Osteocyte (in vitro differentiated cells): Measurements from ENCODE around the gene PLCB1. TPM values are rescaled to one million over a fixed set of nuclear protein-coding genes. Genes with fewer than 3 reads are reported as not detected.

Experiments used
- DNase-seq: peaks from one replicate; pipeline ENCODE4 v3.0.0; 2021; ENCODE audit warnings: mixed read lengths; ENCODE audit not compliant: unreplicated experiment; ENCODE audit errors: extremely low spot score
- H3K27ac Mint-ChIP-seq: one replicate; pipeline ENCODE4 v1.8.0; 2021; ENCODE audit warnings: mild to moderate bottlenecking, mixed read lengths; ENCODE audit not compliant: unreplicated experiment
- H3K27me3 Mint-ChIP-seq: one replicate; pipeline ENCODE4 v1.8.0; 2021; ENCODE audit warnings: mixed read lengths; ENCODE audit not compliant: unreplicated experiment
- H3K36me3 Mint-ChIP-seq: one replicate; pipeline ENCODE4 v1.8.0; 2021; ENCODE audit warnings: mixed read lengths; ENCODE audit not compliant: unreplicated experiment
- H3K4me1 Mint-ChIP-seq: one replicate; pipeline ENCODE4 v1.8.0; 2021; ENCODE audit warnings: mixed read lengths; ENCODE audit not compliant: unreplicated experiment
- H3K4me3 Mint-ChIP-seq: one replicate; pipeline ENCODE4 v1.8.0; 2021; ENCODE audit warnings: mild to moderate bottlenecking, moderate library complexity, mixed read lengths; ENCODE audit not compliant: unreplicated experiment
- H3K9me3 Mint-ChIP-seq: one replicate; pipeline ENCODE4 v1.8.0; 2021; ENCODE audit warnings: mixed read lengths; ENCODE audit not compliant: unreplicated experiment
- total RNA-seq: library from RNA; stranded (reverse); gene quantifications from 2 replicates; pipeline ENCODE4 v1.2.1, GENCODE V29; 2021
- TF ChIP-seq, protein P1 (sequence below): fragments of 200-600 bp; sonication (generic); IDR thresholded peaks from 2 replicates; pipeline ENCODE4 v1.5.0; 2021; ENCODE audit warnings: antibody characterized with exemption, mild to moderate bottlenecking, moderate library complexity

PLCB1 gene
- total RNA-seq, 1 donor from 2014 or later = 33.3 TPM

GRCh38 chr20:8834851-8835250 lies 702.8 kb downstream of the PLCB1 start:
- H3K4me1 Mint-ChIP-seq = peaks cover 9% of the 10 kb centered on the region
- no peak overlapping the region for H3K27ac Mint-ChIP-seq
- H3K27me3 Mint-ChIP-seq = no peaks in the 10 kb centered on the region
- TF ChIP-seq, protein P1, sequence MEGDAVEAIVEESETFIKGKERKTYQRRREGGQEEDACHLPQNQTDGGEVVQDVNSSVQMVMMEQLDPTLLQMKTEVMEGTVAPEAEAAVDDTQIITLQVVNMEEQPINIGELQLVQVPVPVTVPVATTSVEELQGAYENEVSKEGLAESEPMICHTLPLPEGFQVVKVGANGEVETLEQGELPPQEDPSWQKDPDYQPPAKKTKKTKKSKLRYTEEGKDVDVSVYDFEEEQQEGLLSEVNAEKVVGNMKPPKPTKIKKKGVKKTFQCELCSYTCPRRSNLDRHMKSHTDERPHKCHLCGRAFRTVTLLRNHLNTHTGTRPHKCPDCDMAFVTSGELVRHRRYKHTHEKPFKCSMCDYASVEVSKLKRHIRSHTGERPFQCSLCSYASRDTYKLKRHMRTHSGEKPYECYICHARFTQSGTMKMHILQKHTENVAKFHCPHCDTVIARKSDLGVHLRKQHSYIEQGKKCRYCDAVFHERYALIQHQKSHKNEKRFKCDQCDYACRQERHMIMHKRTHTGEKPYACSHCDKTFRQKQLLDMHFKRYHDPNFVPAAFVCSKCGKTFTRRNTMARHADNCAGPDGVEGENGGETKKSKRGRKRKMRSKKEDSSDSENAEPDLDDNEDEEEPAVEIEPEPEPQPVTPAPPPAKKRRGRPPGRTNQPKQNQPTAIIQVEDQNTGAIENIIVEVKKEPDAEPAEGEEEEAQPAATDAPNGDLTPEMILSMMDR = no peak
- H3K9me3 Mint-ChIP-seq = peaks cover 6% of the 10 kb centered on the region
- no peak overlapping the region for H3K4me3 Mint-ChIP-seq
- DNase-seq = no peak
- peaks cover 6% of the 10 kb centered on the region for H3K36me3 Mint-ChIP-seq

DNA sequence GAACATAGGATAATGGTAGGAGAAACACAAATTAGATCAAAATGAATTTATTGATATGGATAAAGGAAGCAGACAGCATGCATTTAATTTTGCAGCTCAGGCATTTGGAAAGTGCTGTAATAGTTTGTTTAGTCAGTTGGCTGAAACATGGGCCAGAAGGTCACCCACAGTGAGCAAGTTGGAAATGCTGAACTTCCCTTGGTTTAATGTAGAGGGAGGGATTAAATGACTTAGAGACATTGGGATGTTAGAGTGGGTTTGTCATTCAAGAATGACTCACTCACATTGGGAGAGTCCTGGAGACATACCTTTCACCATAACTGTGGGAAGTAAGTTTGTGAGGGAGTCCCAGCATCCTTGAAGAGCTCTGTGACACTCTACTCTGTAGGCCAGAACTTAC lies 705.3 kb downstream of the PLCB1 start:
- Mint-ChIP-seq H3K27ac (no peak overlapping the region), H3K4me1 (peaks cover 9% of the 10 kb centered on the region), H3K4me3 (no peak overlapping the region), H3K36me3 (peaks cover 6% of the 10 kb centered on the region), H3K27me3 (no peaks in the 10 kb centered on the region), H3K9me3 (peaks cover 6% of the 10 kb centered on the region)
- no peak for DNase-seq
- TF ChIP-seq, protein P1 = no peak

DNA sequence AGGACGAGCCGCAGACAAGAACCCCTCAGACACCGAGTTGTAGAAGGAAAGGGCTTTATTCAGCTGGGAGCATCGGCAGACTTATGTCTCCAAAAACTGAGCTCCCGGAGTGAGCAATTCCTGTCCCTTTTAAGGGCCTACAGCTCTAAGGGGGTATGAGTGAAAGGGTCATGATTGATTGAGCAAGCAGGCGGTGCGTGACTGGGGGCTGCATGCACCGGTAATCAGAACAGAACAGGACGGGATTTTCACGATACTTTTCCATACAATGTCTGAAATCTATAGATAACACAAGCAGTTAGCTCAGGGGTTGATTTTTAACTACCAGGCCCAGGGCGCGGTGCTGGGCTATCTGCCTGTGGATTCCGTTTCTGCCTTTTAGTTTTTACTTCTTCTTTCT lies 710.5 kb downstream of the PLCB1 start:
- Mint-ChIP-seq H3K4me3 (no peak overlapping the region), H3K4me1 (peaks cover 2% of the 10 kb centered on the region), H3K27me3 (no peaks in the 10 kb centered on the region), H3K9me3 (no peaks in the 10 kb centered on the region), H3K27ac (no peak overlapping the region), H3K36me3 (no peaks in the 10 kb centered on the region)
- TF ChIP-seq, protein P1 = no peak
- DNase-seq = no peak

DNA sequence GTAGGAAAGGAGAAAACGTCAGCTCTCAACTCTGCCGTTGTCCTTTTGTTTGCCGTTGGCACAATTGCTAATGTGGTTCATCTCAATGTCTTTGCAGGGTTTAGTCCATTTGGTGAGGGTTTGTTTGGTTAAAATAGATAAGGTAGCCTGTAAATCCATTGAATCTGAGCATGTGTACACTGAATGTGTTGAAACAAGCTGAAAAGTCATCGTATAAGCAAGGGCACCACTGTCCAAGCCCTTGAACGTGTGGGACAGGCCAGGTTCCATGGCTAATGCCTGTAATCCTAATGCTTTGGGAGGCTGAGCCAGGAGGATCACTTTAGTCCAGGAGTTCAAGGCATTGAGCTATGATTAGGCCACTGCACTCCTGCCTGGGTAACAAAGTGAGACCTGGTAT lies 712.1 kb downstream of the PLCB1 start:
- no peak for DNase-seq
- TF ChIP-seq, protein P1 = no peak
- no peaks in the 10 kb centered on the region for H3K4me1 Mint-ChIP-seq
- H3K4me3 Mint-ChIP-seq = no peak overlapping the region
- H3K27me3 Mint-ChIP-seq = no peaks in the 10 kb centered on the region
- H3K27ac Mint-ChIP-seq = no peak overlapping the region
- H3K36me3 Mint-ChIP-seq = no peaks in the 10 kb centered on the region
- no peaks in the 10 kb centered on the region for H3K9me3 Mint-ChIP-seq

DNA sequence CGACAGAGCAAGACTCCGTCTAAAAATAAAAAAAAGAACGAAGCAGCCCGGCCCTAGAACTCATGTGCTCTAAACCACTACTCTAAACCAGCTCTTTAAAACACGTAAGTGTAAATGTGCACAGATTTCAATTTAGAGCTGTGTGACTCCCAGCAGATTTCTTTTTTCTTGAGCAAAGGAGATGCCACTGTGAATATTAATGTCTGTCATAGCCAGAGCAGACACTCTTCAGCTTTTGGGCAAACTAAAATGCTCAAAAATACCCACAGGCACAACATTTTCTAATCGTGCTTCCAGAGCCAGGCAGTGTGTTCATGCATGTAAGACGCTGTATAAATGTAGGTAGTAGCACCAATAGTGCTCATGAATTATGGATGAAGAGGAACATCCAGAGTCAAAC lies 717.9 kb downstream of the PLCB1 start:
- no peaks in the 10 kb centered on the region for H3K4me1 Mint-ChIP-seq
- H3K4me3 Mint-ChIP-seq = no peak overlapping the region
- no peak overlapping the region for H3K27ac Mint-ChIP-seq
- TF ChIP-seq, protein P1 = no peak
- H3K9me3 Mint-ChIP-seq = no peaks in the 10 kb centered on the region
- DNase-seq = no peak
- H3K36me3 Mint-ChIP-seq = no peaks in the 10 kb centered on the region
- no peaks in the 10 kb centered on the region for H3K27me3 Mint-ChIP-seq
